SHP77 (cell line): Measurements from ENCODE around the gene KLRK1.
A peak's percentile ranks its signal among the peaks of the same experiment; 100 is the strongest.
"Not testable (repeated sequence)": the region's sequence is repeated elsewhere in the genome, so short reads cannot be mapped to it uniquely, and the experiment has no call there.

Experiments used
- DNase-seq, 2 experiments: peaks; one replicate each; lab custom pipeline; 2025; lab: John Stamatoyannopoulos, UW

Gene KLRK1

DNA sequence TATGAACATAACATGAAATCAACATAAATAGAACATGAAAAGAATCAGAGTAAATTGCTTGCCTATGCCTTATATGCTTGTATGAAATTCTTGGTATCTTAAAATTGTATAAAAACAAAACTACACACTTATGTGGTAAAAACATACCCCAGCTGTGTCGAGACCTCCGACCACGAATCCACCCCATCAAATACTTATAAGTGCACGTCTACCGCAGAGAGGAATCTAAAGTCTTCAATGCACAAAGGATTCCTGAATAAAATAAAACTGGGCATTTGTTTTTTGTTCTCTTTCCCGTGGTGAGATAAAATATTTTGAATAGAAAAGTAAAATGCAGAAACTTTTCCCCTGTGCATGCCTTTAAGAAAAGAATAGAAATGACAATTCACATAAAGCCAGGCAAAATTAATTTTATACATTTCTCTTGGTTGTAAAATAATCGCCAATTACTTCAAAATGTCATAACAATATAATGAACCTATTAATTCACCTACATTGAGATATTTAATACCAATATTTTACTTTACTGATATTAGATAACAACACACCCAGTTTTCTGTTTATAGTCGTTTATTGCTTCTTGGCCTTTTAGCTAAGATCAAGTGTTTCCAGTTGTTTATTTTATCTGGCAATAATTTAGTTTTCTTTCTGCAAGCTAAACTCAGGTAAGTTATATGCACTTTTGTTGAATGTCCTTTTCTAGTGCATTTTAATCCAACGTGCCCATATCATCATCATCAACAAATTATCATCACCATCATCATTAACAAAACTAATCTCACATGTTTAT, 1.0 kb downstream of the KLRK1 start:
- no peak for DNase-seq

DNA sequence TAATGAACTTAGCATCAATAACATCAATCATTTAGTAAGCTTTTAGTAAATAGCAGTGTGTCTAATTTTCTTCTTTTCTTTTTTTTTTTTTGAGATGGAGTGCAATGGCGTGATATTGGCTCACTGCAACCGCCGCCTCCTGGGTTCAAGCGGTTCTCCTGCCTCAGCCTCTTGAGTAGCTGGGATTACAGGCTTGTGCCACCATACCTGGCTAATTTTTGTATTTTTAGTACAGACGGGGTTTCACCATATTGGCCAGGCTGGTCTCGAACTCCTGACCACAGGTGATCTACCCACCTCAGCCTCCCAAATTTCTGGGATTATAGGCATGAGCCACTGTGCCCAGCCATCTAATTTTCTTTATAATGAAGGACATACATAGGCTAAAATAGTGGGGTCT, 2.3 kb downstream of the KLRK1 start:
- not testable (repeated sequence) for DNase-seq

DNA sequence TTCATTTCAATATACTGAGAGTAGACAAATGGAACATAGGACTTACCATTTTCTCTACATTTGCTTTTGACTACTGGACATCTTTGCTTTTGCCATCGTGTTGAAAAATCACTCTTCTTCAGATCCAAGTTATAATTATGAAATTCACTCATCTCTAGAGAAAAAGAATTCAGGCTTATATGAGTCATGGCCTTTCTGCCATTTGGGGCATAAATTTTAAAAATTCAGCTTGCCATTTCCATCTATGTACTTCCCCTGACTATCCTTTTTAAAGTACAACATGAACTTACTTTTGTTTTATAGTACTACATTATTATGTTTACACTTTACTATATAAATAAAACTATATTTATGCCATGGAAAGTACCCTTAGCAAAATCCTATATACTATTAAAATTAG, 3.0 kb downstream of the KLRK1 start:
- no peak for DNase-seq

DNA sequence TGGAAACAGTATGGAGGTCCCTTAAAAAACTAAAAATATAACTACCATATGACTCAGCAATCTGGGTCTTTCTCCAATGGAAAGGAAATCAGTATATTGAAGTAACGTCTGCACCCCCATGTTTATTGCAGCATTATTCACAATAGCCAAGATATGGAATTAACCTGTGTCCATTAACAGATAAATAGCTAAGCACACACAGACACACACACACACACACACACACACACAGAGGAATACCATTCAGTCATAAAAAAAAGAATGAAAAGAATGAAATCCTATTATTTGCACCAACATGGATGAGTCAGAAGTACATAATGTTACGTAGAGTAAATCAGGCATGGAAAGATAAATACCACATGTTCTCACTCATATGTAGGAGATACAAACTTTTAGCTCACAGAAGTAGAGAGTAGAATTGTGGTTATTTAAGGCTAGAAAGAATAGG, 4.7 kb downstream of the KLRK1 start:
- no peak for DNase-seq

DNA sequence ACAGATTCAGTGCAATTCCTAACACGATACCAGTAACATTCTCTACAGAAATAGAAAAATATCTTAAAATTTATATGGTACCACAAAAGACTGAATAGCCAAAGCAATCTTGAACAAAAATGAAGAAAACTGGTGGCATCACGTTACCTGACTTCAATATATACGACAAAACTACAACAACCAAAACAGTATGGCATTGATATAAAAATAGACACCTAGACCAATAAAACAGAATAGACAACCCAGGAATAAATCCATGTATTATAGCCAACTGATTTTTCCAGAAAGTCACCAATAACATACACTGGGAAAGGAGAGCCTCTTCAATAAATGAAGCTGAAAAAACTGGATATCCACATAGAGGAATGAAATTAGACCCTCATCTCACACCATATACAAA, 5.7 kb downstream of the KLRK1 start:
- no peak for DNase-seq

DNA sequence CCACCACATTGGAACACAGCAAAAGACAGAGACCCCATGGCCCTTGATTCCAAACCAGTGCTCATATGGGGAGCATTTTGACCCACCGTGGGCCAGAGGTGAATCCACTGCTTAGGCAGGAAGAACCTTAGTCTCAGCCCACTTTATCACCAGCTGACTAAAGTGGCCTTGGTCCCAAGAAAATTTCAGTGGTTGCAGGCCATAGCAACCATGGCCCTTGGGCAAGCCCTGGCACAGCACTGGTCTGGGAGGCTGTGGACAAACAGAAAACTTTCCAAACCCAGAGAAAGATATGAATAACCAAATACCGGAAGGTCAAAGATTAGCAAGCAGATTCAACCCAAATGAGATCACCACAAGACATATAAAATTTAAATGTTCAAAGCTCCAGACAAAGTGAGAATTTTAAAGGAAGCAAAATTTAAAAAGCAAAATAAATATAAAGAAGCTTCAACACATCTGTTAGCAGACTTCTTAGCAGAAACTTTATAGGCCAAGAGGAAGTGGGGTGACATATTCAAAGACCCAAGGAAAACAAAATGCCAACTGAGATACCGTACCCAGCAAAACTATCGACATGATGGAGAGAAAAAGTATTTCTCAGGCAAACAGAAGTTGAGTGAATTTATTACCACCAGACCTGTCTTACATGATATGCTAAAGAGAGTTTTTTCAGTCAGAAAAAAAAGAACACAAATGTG, 7.8 kb downstream of the KLRK1 start:
- no peak for DNase-seq

DNA sequence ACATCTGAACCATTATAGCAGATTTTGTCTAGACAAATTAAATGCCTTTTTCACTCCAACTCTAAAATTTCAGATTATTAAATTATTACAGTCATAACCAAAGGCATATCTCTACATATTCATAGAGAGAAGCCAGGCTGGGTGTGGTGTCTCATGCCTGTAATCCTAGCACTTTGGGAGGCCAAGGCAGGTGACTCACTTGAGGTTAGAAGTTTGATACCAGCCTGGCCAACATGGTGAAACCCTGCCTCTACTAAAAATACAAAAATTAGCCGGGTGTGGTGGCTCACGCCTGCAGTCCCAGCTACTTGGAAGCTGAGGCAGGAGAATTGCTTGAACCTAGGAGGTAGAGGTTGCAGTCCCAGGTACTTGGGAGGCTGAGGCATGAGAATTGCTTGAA, 11.1 kb downstream of the KLRK1 start:
- not testable (repeated sequence) for DNase-seq

DNA sequence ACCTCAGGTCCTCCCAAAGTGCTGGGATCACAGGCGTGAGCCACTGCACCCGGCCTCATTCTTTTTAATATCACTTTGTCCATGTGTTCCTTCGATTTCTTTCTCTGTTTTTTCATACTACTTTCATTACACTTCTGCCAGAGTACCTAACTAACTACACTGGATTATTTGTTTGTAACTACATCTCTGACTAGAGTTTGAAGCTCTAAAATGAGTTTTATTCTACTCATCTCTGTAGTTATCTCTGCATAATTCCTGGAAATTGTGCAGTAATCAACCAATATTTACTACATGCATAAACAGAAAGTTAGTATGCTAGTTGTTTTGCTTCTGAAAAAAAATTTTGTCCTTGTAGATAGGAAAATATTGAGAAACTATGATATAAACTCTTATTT, 15.2 kb downstream of the KLRK1 start:
- DNase-seq = no peak

DNA sequence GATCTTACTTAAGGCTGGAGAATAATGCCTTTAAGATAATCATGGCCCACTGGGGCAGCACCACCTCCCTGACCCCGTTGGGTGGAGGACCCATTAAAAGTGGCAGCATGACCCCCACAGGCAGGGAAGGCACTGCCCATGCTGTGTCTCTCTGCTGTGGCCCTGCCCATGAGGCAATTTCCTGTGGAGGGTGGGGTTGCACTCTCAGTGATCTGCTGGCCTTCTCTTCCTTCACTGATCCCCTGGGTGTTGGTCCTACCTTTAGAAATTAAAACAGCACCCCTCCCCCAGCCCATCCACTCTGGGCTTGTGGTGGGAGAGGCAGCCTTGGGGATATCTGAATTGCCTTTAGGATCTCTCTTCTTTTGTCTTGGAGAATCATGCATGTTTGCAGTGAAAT, 17.3 kb downstream of the KLRK1 start:
- DNase-seq = no peak

DNA sequence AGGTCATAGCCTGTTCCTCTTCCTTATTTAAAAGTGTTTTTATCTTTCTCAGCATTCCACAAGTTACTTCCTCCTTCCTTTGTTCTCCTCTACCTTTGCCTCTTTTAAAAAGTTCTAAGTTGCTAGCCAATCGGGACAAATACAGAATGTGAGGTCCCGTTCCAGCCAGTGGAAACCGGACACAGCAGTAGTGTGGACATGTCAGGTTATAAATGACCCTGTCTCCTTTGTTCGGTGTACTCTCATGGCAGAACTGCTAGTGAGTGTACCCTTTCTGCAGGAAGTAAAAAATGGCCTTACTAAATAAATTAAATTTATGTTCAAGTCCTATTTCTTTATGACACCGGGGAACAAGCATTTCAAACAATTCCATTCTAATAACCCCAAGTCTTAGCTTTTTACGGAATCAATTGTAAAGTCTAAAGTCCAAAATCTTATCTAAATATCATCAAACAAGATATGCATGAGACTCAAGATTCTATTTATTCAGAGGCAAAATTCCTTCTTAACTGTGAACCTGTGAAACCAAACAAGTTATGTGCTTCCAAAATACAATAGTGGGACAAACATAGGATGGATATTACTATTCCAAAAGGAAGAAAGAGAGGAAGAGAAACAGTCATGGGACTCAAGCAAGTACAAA, 17.8 kb downstream of the KLRK1 start:
- not testable (repeated sequence) for DNase-seq

DNA sequence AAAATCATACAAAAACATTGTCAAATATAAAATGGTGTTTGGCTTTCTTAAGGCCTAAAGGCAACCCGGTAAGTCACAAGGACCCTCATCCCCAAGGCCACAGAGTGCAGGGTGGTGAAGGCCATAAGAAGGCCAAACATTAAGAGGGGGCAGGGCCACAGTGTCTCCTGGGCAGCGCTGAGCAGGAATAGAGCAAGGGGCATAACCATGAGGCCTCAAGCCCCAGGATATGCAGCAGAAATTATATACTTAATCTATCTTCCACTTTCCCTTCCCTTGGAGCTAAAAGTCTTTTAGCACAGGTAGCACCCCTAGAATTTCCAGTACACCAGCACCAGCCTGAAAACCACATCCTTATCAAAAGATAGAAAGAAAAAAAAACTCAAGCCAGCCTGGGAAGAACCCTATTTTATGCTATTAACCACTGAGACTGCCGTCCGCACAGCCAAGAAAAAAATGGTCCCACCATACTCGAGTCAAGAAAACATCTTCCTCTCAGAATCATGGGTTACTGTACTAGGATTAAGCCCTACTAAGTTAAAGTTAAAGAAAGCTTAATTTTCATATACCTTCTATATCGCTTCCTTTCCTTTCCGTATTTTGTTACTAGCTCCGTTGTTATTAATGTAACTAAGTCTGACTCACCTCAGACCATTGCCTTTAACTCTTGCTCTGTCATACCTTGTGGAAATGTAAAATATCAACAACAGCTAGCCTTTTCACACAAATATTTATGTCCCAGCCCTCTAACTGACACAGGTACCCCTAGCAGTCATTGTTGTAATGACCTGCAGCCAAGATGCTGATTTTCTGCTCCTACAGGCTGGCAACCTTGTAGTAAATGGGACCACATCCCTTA, 20.1 kb downstream of the KLRK1 start:
- no peak for DNase-seq

DNA sequence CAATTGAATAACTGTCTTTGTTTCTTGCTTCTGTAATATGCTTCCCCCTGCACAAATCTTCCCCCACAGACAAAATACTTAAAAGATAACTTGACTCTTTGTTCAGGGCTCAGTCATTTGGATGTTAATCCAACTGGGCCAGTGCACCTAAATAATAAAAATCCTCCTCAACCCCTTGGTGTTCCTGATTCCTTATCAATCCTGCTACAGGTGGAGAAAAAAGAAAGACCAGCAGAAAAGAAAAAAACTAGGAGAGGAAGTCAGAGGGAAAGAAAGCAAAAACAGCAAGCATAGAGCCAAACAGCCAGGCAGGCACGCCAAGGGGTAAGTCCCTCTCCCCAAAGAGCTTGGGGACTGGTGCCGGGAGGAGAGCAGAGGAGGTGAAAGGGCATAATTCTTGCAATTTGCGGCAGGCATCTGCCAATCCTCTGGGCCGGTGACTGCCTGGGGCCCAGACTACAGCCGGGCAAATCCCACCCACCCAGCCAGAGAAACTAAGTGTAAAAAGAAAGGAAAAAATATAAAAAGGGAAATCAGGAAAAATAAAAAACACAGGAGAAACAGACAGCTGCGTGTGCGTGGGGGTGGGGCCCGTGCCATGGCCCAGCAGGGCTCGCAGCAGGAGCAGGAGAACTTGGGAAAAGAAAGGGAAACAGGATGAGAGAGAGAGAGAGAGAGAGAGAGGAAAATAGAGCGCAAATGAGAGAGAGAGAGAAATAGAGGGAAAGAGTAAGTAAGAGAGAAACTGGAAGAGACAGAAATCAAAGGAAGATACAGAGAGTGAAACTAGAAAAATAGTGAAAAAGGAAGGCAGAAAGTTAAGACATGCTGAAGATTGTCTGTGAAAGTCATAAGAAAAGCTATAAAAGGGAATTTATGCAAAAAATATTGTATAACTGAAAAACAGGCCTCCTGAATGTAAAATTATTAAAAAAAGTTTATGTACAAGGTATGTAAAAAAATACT, 21.4 kb downstream of the KLRK1 start:
- no peak for DNase-seq

DNA sequence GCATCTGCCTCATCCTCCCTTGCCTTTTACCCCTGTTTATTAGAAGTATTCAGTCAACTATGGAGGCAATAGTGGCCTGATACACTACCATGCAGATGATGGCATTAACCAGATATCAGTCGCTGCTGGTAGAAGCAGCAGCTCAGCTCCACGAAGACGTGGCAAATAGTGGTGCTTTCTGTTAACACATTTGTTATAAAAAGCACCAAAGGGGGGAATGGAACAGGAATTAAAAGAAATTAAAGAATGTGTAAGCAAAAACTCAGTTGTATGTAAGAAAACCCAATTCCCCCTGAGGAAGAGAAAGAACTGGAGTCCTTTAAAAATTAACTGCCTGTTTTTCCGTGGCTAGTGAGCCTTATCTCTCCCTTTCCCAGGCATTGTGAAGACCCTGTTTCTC, 22.1 kb downstream of the KLRK1 start:
- not testable (repeated sequence) for DNase-seq

DNA sequence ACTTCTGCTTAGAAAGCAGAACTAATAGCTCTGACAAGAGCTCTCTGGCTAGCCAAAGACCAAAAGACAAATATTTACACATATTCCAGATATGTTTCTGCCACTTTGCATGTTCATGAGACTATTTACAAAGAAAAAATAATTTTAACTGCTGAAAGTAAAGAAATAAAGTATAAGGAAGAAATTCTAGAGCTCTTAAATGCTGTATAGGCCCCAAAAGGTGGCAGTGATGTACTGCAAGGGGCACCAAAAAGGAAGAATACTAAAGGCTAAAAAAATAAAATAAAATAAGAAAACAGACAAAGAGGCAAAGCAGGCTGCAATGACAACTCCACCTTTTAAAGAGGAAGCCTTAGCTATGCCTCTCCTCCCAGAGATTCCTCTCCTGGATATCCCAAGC, 23.0 kb downstream of the KLRK1 start:
- no peak for DNase-seq

DNA sequence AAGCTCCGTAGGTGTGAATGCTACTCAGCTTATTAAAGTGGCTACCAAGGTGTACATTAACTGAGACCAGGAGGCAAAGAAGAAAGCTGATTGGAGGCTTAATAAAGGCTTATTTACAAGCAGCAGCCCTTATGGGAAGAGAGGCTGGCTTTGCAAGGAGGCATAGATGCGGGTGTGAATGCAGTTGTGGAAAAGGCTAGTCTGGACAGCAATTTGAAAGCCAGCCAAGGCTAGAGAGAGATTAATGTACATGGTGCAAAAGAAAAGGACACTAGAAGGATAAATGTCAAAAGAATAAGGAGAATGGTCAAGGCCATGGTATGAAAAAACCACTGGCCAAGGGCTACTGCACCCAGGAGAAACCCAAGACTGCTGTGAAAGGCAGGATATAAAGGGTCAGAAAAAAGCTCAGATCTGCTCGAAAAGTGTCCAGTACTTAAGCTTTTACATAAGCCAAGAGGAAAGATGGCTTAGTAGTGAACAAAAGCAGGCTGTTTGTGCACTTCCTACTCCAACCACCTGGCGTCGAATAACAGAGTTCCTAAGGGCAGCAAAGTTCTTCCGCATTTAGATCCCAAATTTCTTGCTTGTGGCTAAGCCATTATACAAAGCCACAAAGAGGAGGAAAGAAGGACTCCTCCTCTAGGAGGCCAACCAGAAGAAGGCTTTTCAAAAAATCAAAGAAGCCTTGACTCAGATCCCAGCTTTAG, 24.0 kb downstream of the KLRK1 start:
- no peak for DNase-seq

DNA sequence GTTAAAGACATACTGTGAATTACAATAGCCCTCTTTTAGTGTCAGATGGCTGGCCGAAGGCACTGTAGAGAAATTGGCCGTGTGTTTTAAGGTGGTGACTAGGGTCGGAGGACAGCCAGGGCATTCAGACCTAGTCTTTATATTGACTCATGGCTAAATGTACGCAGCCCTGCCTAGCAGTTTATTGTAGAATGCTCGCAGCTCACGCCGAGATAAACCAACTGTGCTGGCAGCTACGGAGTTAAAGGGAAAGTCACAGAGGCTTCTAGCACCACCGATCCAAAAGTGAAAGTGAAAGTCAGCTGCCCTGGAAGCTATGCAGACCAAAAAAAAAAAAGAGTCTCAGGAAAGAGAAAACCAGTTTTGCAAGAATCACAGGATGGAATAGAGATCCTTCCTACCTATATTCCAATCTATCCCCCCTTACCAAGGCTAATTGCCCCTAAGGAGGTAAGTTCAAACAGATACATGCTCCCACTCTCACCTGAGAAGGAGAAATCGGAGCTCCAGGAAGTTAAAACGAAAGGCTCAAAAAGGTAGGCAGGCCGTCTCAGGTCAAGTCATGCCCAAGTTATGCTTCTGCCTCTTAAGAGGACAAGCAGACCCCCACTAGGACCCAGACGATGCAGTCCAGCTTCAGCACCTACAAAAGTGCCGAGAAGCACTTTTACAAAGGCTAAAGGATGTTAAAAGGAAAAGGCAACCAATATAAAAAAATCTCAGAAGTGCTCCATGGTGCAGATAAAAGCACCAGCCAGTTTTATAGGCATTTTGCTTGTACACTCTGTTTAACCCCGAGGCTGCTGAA, 24.8 kb downstream of the KLRK1 start:
- no peak for DNase-seq

DNA sequence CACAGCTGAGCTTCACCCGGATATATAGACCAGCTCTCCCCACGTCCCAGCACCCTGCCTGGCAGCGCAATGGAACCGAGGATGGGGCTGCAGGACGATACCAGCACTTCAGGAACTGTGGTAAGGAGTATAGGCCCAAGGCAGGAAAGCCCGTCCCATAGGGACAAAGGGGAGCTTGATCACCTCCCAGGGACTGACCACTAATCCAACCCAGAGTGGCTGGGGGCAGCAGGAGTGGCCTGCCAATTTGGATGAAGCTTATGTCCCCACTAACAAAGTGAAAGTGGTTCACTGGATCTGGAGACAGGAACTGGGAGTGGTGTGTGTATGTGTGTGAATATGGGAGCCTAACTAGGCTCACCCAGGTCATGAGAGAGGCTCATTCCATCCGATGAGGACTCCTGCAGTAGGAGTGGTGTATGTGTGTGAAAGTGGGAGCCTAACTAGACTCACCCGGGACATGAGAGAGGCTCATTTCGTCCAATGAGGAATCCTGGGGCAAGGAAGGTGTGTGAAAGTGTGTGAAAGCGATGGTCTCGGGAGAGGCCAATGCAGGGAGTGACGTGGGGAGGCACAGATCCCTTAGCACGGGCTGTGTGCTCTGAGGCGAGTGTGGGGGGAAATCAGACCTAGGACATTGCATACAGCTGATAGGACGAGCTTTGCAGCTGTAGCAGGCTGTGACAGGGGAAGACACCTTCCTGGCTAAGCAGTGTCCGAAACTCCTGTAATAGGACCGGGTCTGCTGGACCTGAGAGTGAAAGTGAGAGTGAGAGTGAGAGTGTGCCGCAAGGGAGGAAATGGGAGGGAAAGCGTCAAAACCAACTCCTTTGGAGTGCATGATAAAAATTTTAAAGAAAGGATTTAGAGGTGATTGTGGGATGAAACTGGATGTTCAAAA, 25.7 kb downstream of the KLRK1 start:
- peak in 1 of 2 experiments; percentile 40 for DNase-seq

DNA sequence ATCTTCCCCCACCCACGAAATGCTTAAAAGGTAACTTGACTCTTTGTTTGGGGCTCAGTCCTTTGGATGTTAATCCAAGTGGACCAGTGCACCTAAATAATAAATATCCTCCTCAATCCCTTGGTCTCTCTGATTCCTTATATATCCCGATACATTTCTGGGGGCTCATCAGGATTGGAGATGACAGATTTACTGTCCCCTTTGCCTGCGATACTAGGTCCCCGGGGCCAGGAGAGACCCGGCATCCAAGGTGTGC, 26.3 kb downstream of the KLRK1 start:
- DNase-seq = no peak
